WI38 (cell line): ENCODE data around the gene TPO.

Source experiments
- H3K4me3 ChIP-seq: 2 replicates; pipeline ENCODE4 v1.5.1; 2011; ENCODE audit warnings: low read depth, mild to moderate bottlenecking, control low read depth, low read length
- TF ChIP-seq, protein P1 (sequence below): IDR thresholded peaks from 2 replicates; pipeline ENCODE4 v1.5.1; 2012; ENCODE audit warnings: low read depth, mild to moderate bottlenecking, control low read depth, low read length

Gene TPO

DNA sequence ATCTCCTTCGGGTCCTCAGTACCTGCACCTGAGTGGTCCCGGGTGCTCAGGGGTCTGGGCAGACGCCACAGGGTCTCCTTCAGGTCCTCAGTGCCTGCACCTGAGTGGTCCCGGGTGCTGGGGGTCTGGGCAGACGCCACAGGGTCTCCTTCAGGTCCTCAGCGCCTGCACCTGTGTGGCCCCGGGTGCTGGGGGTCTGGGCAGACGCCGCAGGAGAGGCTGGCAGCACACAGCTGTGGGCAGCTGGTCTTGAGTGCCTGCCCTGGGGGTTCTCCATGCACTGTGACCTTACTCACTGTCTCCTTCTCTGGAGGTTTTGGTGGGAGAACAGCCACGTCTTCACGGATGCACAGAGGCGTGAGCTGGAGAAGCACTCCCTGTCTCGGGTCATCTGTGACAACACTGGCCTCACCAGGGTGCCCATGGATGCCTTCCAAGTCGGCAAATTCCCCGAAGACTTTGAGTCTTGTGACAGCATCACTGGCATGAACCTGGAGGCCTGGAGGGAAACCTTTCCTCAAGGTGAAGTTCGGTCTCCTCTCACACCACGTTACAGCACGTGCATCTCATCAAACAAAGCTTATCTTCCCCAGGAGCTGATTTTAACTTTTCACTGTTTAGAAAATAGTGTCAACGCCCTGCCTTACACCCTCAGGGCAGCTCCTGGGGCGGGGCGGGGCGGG, 82.6 kb downstream of the TPO start:
- H3K4me3 ChIP-seq, result no peak overlapping the region
- TF ChIP-seq, protein P1, sequence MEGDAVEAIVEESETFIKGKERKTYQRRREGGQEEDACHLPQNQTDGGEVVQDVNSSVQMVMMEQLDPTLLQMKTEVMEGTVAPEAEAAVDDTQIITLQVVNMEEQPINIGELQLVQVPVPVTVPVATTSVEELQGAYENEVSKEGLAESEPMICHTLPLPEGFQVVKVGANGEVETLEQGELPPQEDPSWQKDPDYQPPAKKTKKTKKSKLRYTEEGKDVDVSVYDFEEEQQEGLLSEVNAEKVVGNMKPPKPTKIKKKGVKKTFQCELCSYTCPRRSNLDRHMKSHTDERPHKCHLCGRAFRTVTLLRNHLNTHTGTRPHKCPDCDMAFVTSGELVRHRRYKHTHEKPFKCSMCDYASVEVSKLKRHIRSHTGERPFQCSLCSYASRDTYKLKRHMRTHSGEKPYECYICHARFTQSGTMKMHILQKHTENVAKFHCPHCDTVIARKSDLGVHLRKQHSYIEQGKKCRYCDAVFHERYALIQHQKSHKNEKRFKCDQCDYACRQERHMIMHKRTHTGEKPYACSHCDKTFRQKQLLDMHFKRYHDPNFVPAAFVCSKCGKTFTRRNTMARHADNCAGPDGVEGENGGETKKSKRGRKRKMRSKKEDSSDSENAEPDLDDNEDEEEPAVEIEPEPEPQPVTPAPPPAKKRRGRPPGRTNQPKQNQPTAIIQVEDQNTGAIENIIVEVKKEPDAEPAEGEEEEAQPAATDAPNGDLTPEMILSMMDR, result no peak

DNA sequence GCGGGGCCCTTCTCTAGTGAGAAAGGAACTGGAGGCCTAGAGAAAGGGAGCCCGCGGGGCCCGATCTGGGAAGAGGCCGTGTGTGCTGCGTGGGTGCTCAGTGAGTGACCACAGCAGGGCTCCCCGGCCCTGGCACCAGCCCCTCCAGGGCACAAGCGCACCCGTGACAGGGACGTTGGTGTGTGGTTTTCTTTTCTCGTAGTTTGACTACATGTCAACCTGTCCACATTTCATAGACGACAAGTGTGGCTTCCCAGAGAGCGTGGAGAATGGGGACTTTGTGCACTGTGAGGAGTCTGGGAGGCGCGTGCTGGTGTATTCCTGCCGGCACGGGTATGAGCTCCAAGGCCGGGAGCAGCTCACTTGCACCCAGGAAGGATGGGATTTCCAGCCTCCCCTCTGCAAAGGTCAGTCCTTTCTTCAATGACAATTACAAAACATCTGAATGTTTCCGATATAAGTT, 83.1 kb downstream of the TPO start:
- TF ChIP-seq, protein P1, result no peak
- no peak overlapping the region for H3K4me3 ChIP-seq

DNA sequence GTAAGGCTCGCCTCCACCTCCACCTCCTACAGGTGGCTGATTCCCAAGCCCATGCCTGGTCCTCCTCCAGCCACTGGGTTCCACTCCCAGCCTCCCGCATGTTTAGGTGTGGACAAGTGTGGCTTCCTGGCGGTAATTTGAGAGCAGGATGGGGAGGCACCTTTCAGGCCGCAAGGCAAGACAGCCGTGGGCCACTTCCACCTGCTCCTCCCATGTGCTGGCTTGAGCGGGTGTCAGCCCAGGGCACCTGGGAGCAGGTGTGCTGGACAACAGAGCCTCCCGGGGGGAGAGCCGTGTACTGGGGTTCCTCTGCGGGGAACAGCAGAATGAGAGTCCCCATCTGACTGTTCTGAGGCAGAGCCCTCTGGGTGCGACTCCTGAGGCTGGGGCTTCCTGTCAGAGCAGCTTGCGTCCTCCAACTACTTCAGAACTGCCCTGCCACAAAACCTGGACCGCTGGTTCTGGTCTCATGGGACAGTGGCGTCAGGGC, 83.9 kb downstream of the TPO start:
- TF ChIP-seq, protein P1, result no peak

DNA sequence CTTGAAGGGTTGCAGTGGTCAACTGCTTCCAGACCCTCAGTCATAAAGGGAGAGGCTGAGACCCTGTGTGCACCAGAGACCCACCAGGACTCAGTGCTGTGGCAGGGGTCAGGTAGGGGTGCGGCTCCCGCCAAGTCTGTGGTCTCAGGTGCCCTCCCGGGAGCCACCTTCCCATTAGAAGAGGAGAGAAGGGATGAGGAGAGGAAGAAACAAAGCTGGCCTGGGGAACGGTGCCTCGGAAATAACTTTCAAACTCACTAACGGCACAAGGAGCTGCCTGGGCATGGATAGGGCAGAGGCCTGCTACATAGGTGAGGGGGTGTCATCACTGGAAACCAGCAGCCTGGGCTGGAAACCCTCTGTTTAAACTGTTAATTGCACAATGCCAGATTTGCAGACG, 84.9 kb downstream of the TPO start:
- no peak overlapping the region for H3K4me3 ChIP-seq
- TF ChIP-seq, protein P1, result no peak

More for the DNA sequence above, 83.9 kb downstream of the TPO start:
- no peak overlapping the region for H3K4me3 ChIP-seq

DNA sequence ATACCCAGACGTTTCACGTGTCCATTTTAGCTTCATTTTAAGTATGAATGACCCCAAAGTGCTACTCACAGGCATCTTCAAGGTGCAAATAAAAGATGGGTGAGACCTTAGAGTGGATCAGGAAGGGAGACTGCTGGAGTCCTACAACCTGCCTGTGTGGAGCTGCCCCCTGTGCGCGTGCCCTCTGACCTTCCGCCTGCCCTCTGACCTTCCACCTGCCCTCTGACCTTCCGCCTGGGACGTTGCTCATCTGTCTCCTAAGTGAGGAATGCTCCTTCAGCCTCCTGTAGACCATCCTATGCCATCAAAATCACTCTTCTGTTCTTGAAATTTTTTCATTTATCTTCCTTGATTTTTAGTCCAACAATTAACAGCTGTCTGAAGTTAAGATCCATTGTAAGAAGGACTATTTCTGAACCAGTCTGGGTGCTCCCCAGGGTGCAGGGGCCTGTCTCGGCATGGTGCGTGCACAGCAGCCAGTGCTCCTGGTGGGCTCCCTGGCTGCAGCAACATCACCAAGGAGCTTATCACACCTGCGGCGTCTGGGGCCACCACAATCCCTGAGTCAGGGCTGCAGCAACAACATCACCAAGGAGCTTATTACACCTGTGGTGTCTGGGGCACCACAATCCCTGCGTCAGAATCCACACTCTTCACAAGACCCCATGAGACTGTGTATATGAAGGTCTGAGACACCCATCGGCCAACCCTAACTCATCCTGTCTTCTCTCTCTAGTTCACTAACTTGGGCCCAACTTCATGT, 86.0 kb downstream of the TPO start:
- no peak overlapping the region for H3K4me3 ChIP-seq

DNA sequence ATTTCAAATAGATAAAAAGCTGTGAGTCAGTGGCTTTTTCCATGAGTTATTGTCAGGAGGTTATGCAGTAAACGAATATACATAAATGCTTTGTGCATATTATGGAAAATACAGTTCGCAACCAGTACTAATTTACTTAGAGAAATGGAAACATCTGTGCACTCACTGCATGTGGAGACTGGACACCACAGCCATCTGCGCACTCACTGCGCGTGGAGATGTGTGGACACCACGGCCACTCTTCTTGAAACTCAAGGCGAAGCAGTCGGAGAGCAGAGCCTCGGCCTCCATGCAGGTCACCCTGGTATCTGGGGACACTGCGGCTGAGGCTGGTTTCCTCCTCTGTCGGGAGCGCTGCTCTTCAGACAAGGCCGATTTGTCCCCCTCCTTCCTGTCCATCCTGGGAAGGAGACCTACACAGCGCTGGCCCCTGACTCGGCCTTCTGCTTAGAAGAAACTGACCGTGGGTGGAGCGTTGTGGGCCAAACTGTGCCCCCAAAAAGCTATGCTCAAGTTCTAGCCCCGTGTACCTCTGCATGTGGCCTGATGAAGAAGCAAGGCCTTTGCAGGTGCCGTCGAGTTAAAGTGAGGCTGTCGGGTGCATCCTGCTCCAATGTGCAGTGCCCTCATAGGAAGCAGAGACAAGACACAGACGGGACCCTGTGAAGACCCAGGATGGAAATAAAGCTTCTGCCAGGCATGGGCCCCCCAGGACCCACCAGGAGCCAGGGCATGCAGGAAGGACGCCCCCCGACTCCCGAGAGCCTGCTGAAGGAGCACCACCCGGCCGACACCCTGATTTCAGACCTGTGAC, 88.0 kb downstream of the TPO start:
- no peak overlapping the region for H3K4me3 ChIP-seq
- TF ChIP-seq, protein P1, result no peak

More for the DNA sequence above, 86.0 kb downstream of the TPO start:
- TF ChIP-seq, protein P1, result no peak
